ENCODE results near the gene GLB1L3. TPM values are rescaled to one million over a fixed set of nuclear protein-coding genes. Genes with fewer than 3 reads are reported as not detected.

The GLB1L3 gene
- total and polyA plus RNA-seq, 2 donors (not counting 3 experiments of a cell fraction or from before 2014, with no cell fraction given): not detected

DNA sequence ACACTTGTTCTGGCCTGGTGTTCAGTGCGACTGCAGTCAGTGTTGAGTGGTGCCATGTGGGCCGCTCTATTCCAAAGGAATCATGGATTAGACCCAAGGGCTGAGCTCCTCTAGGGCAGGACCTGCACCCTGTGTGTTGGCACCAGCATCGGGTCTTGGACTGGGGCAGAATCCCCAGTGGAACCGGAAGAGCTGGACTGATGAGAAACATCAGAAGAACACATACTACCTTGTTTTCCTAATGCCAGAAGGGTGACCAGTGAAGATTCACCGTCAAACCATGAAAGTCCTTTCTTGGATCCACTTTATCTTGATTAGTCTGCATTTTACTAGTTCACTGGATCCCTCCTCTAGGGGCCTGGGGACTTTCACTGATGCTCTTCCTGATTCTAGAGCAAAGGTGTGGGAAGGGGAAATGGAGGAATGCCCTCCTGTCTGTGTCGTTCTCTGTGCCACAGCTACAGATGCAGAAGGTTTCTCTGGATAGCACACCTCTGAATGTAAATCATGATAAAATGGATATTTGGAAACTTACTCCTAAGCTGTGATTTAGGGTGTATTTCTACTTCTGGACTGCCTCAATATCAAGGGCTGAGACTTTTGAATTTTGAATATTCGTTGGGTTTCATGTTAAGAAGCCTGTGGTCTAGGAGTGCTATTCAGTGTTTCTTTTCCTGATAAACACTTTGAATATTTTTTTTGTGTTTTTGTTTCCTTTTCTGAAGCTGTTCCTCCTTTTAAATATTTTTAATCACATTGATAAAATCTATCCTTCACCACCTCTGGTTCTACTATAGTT lies 11.0 kb upstream of the GLB1L3 start:
- Histone ChIP-seq H3K9me3 (replicated peaks; ENCODE audit: control insufficient read depth, insufficient read depth, low read length) (no peaks in the 10 kb centered on the region), H3K9me1 (replicated peaks; ENCODE audit: control insufficient read depth, extremely low read depth, insufficient read depth, low read length) (no peaks in the 10 kb centered on the region), H3K4me3 (replicated peaks in 1 of 3; ENCODE audit: insufficient read depth in 1 of 3, low read depth in 1 of 3, low read length in 3 of 3) (no peak overlapping the region), H3K27ac (ENCODE audit: insufficient read depth, low read depth, low read length) (no peak overlapping the region), H4K20me1 (replicated peaks; ENCODE audit: control insufficient read depth, extremely low read depth, insufficient read depth, low read length) (no peaks in the 10 kb centered on the region), H3K79me2 (ENCODE audit: control insufficient read depth, insufficient read depth, low read length) (no peaks in the 10 kb centered on the region), H3K9ac (replicated peaks; ENCODE audit: extremely low read depth, insufficient read depth, low read length) (no peak overlapping the region), H3K4me1 (ENCODE audit: control insufficient read depth, extremely low read depth, insufficient read depth, low read length) (no peaks in the 10 kb centered on the region), H3K27me3 (ENCODE audit: control insufficient read depth in 2 of 2, insufficient read depth in 2 of 2, low read length in 2 of 2) (no peaks in the 10 kb centered on the region), H2AFZ (ENCODE audit: low read depth, low read length) (no peak overlapping the region), H3K36me3 (ENCODE audit: control insufficient read depth in 2 of 2, extremely low read depth in 1 of 2, insufficient read depth in 2 of 2, low read length in 2 of 2) (peaks cover 6 to 8% of the 10 kb centered on the region in 2 experiments), H3K4me2 (ENCODE audit: insufficient read depth, low read length) (no peak overlapping the region)
- ChIA-PET CTCF (interaction anchor here (1.2 kb wide), 1 partner anchor 57 kb away, joined by 3 read pairs; no protein-coding TSS in a partner anchor), POLR2A (no interaction called here)
- dilution Hi-C loops (cut with MboI; ENCODE audit: extremely low pct_ligation_motif_present, low sequenced_read_pairs): no loop called here
- TF ChIP-seq, protein P1, sequence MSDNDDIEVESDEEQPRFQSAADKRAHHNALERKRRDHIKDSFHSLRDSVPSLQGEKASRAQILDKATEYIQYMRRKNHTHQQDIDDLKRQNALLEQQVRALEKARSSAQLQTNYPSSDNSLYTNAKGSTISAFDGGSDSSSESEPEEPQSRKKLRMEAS (IDR thresholded peaks at IDR 0.05; ENCODE audit: insufficient read depth, insufficient read length): no peak
- TF ChIP-seq EZH2 (IDR thresholded peaks at IDR 0.05; ENCODE audit: borderline replicate concordance, low read depth, low read length, severe bottlenecking) (no peak), POLR2A (IDR thresholded peaks at IDR 0.05; ENCODE audit: low read depth, low read length) (no peak), GATA2 (IDR thresholded peaks at IDR 0.05; ENCODE audit: insufficient read depth, insufficient read length, low read depth, low read length) (no peak), MYC (IDR thresholded peaks at IDR 0.05; ENCODE audit: low read depth, low read length) (no peak), JUN (IDR thresholded peaks at IDR 0.05; ENCODE audit: borderline replicate concordance, insufficient read depth, insufficient read length, low read depth) (no peak), FOS (IDR thresholded peaks at IDR 0.05; ENCODE audit: borderline replicate concordance, insufficient read depth, low read length) (no peak), POLR2AphosphoS5 (IDR thresholded peaks at IDR 0.05; ENCODE audit: insufficient read depth, low read depth, low read length) (no peak)
- TF ChIP-seq, protein P2, sequence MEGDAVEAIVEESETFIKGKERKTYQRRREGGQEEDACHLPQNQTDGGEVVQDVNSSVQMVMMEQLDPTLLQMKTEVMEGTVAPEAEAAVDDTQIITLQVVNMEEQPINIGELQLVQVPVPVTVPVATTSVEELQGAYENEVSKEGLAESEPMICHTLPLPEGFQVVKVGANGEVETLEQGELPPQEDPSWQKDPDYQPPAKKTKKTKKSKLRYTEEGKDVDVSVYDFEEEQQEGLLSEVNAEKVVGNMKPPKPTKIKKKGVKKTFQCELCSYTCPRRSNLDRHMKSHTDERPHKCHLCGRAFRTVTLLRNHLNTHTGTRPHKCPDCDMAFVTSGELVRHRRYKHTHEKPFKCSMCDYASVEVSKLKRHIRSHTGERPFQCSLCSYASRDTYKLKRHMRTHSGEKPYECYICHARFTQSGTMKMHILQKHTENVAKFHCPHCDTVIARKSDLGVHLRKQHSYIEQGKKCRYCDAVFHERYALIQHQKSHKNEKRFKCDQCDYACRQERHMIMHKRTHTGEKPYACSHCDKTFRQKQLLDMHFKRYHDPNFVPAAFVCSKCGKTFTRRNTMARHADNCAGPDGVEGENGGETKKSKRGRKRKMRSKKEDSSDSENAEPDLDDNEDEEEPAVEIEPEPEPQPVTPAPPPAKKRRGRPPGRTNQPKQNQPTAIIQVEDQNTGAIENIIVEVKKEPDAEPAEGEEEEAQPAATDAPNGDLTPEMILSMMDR (IDR thresholded peaks at IDR 0.05; ENCODE audit: extremely low read depth in 1 of 2, insufficient read depth in 1 of 2, low read depth in 1 of 2, low read length in 2 of 2): no peak
- FAIRE-seq (no peak), DNase-seq (ENCODE audit: low read depth, low spot score) (no peak)
- intact Hi-C loops (cut with micrococcal nuclease): no loop called here
- no TSS peak for BruUV-seq (replicated peaks)
